ENCODE measurements around the gene PITPNM1. TPM values are rescaled to one million over a fixed set of nuclear protein-coding genes. Genes with fewer than 3 reads are reported as not detected.
"Not testable (repeated sequence)": the region's sequence is repeated elsewhere in the genome, so short reads cannot be mapped to it uniquely, and the experiment has no call there.

PITPNM1 gene
- 12.0 TPM for polyA plus RNA-seq (2012; ENCODE audit: missing spikeins)

DNA sequence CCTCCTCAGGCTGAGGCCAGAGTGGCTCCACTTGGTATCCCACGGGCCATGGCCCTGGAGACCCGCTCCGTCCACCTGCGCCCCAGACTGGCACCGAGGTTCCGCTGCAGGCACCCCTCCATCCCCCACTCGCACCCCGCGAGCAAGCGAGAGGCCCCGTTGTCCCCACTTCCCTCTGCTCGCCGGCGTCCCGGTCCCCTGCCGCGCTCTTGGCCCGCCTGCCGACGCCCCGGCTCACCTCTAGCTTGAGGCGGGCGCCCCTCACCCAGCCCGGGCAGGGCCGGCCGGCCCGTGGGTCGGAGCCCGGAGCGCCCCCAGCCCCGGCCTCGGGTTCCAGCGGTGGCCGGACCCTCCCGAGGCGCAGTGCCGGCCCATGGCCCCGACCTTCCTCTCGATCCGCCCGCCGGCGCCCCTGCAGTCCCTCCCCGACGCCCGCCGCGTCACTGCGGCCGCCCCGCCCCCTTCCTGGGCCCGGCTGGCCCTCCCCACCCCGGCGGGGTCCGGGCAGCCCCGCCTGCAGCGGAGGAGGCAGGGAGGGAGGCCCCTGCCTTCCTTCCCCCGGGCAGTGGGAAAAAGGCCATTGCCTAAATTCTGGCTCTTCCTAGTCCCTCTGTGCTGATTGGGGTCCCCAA, at the start of gene PITPNM1:
Gene PITPNM1 (minus strand): TSS at position 414 of the 632 bp plus-strand sequence. CDS start 1,183 bp downstream, outside the sequence.
- TF ChIP-seq POLR2A (IDR thresholded peaks at IDR 0.05; ENCODE audit: low read depth, low read length), result peak; percentile 23; the same call in 1 of the 2 replicates
- no peak for TF ChIP-seq TAF1 (IDR thresholded peaks at IDR 0.05; ENCODE audit: borderline replicate concordance, low read depth, low read length)
- no peak for TF ChIP-seq POLR2AphosphoS5 (IDR thresholded peaks at IDR 0.05; ENCODE audit: low read depth, low read length)
- FAIRE-seq (no peak), DNase-seq (ENCODE audit: insufficient read length) (peak; percentile 90)

DNA sequence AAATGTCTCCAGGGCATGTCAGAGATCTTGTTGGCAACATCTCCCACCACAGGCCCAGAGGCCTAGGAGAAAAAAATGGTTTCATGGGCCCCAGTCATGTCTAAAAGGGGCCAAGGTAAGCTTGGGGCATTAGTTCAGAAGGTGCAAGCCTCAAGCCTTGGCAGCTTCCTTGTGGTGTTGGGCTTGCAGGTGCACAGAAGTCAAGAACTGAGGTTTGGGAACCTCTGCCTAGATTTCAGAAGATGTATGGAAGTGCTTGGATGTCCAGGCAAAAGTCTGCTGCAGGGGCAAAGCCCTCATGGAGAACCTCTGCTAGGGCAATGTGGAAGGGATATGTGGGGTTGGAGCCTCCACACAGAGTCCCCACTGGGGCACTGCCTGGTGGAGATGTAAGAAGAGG, 46.5 kb upstream of the PITPNM1 start:
- FAIRE-seq; DNase-seq (ENCODE audit: insufficient read length): not testable (repeated sequence)

GRCh38 chr11:67551127-67551526, 46.0 kb upstream of the PITPNM1 start:
- TF ChIP-seq POLR2A (IDR thresholded peaks at IDR 0.05; ENCODE audit: low read depth, low read length), result no peak
- DNase-seq (ENCODE audit: insufficient read length) (no peak), FAIRE-seq (no peak)

DNA sequence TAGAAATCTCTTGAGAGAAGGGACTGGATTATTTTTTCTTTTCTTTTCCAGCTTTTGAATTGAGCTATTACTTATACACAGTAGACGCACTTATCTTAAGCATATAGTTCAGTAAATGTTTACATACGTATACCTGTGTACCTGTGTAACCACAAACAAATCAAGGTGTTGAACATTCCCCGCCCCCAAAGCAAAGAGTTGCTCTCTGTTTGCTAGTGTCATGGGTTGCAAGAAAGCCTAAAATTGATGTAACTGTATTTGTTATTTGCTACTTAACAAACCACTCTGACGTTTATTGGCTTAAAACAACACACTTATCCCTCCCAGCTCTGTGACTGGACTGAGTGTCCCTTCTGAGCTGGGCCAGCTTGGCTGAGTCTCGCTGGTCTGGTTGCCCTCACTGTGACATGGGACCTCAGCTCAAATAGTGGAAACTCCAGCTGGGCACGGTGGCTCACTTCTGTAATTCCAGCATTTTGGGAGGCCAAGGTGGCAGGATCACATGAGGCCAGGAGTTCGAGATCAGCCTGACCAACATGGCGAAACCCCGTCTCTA, 43.5 kb upstream of the PITPNM1 start:
- no peak for FAIRE-seq
- DNase-seq (ENCODE audit: insufficient read length), result no peak
- TF ChIP-seq POLR2A (IDR thresholded peaks at IDR 0.05; ENCODE audit: low read depth, low read length) (no peak), TAF1 (IDR thresholded peaks at IDR 0.05; ENCODE audit: borderline replicate concordance, low read depth, low read length) (no peak), POLR2AphosphoS5 (IDR thresholded peaks at IDR 0.05; ENCODE audit: low read depth, low read length) (no peak)

DNA sequence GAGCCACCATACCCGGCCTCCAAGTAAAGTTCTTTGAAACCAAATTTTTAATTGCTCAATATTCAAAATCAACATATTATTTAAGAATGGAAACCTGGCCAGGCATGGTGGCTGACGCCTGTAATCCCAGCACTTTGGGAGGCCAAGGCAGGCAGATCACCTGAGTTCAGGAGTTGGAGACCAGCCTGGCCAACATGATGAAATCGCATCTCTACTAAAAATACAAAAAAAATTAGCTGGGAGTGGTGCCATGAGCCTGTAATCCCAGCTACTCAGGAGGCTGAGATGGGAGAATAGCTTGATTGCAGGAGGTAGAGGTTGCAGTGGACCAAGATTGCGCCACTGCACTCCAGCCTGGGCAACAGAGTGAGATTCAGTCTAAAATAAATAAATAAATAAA, 42.9 kb upstream of the PITPNM1 start:
- not testable (repeated sequence) for DNase-seq (ENCODE audit: insufficient read length); FAIRE-seq

GRCh38 chr11:67545280-67545679, 40.1 kb upstream of the PITPNM1 start:
- TF ChIP-seq POLR2A (IDR thresholded peaks at IDR 0.05; ENCODE audit: low read depth, low read length), result no peak
- no peak for TF ChIP-seq POLR2AphosphoS5 (IDR thresholded peaks at IDR 0.05; ENCODE audit: low read depth, low read length)
- TF ChIP-seq TAF1 (IDR thresholded peaks at IDR 0.05; ENCODE audit: borderline replicate concordance, low read depth, low read length), result no peak
- no peak for FAIRE-seq

DNA sequence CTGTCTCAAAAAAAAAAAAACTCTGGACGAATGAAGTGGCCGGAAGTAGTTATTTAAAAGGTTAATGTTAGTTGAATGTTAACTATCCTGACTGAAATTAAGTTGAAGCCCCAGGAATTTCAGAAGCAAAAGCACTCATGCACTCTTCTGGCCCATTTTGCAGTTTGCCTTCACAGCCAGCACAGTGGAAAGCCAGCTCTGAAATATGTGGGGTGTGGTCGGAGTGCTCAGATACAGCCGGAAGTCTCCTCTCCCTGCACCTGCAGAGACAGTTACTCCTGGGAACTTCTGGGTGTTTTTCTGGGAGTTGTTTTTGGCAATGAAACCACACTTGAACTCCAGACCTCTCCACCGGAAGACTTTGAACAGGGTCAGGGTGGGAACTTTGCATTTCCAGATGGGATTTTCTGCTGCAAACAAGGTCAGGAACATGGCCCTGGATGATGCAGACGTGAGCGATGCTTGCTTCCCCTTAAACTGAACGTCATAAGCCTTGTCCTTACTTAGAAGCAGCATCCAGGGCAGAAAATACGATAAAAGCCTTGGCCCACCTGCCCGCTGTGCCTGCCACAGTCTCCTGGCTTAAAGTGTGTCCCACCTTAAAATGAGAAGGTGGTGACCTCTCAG, 39.6 kb upstream of the PITPNM1 start:
- no peak for FAIRE-seq
- DNase-seq (ENCODE audit: insufficient read length), result no peak
- TF ChIP-seq POLR2AphosphoS5 (IDR thresholded peaks at IDR 0.05; ENCODE audit: low read depth, low read length), result no peak
- no peak for TF ChIP-seq POLR2A (IDR thresholded peaks at IDR 0.05; ENCODE audit: low read depth, low read length)
- no peak for TF ChIP-seq TAF1 (IDR thresholded peaks at IDR 0.05; ENCODE audit: borderline replicate concordance, low read depth, low read length)

More at GRCh38 chr11:67545280-67545679, 40.1 kb upstream of the PITPNM1 start:
- DNase-seq (ENCODE audit: insufficient read length), result no peak

GRCh38 chr11:67543585-67543984, 38.4 kb upstream of the PITPNM1 start:
- DNase-seq (ENCODE audit: insufficient read length) (no peak), FAIRE-seq (no peak)
- TF ChIP-seq TAF1 (IDR thresholded peaks at IDR 0.05; ENCODE audit: borderline replicate concordance, low read depth, low read length) (no peak), POLR2AphosphoS5 (IDR thresholded peaks at IDR 0.05; ENCODE audit: low read depth, low read length) (no peak), POLR2A (IDR thresholded peaks at IDR 0.05; ENCODE audit: low read depth, low read length) (no peak)

DNA sequence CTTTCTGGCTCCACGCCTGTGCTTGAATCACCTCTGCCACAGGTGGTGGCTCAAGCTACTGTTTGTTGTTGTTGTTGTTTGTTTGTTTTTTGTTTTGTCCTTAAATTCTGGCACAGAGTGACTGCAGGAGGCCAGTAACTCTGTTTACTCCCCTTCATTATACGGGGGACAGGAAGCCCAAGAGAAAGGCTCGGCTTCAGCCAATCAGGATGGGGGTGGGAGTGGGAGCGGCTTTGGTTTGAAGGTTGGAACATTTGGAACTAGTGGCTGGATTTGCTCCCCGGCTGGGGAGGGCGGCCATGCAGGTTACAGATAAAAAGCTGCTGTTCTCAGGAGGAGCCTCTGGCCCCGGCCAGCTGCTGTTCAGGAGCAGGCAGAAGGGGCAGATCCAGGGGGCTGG, 37.8 kb upstream of the PITPNM1 start:
- no peak for DNase-seq (ENCODE audit: insufficient read length)
- no peak for FAIRE-seq
- TF ChIP-seq POLR2AphosphoS5 (IDR thresholded peaks at IDR 0.05; ENCODE audit: low read depth, low read length), result no peak
- TF ChIP-seq POLR2A (IDR thresholded peaks at IDR 0.05; ENCODE audit: low read depth, low read length), result no peak
- no peak for TF ChIP-seq TAF1 (IDR thresholded peaks at IDR 0.05; ENCODE audit: borderline replicate concordance, low read depth, low read length)

DNA sequence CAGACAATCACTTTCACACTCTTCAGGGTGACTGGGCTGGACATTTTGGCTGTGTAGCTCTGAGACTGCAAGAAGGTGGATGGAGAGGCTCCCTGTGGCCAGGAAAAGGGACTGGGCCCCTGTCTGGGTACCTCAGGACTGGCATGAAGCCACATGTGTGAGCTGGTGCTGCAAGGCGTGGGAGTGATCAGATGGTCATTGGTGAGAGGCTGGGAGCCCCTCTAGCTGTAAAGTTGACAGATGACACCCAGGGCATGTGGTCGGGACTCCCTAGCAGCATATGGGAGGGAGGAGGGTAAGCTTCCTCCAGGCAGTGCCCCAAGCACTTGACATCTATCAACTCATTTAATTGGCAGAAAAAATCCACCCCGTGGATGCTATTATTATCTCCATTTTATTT, 37.0 kb upstream of the PITPNM1 start:
- TF ChIP-seq POLR2AphosphoS5 (IDR thresholded peaks at IDR 0.05; ENCODE audit: low read depth, low read length) (no peak), POLR2A (IDR thresholded peaks at IDR 0.05; ENCODE audit: low read depth, low read length) (no peak), TAF1 (IDR thresholded peaks at IDR 0.05; ENCODE audit: borderline replicate concordance, low read depth, low read length) (no peak)
- no peak for FAIRE-seq
- no peak for DNase-seq (ENCODE audit: insufficient read length)

GRCh38 chr11:67541198-67541597, 36.0 kb upstream of the PITPNM1 start:
- DNase-seq (ENCODE audit: insufficient read length), result no peak
- FAIRE-seq, result no peak
- TF ChIP-seq TAF1 (IDR thresholded peaks at IDR 0.05; ENCODE audit: borderline replicate concordance, low read depth, low read length) (no peak), POLR2A (IDR thresholded peaks at IDR 0.05; ENCODE audit: low read depth, low read length) (no peak), POLR2AphosphoS5 (IDR thresholded peaks at IDR 0.05; ENCODE audit: low read depth, low read length) (no peak)

DNA sequence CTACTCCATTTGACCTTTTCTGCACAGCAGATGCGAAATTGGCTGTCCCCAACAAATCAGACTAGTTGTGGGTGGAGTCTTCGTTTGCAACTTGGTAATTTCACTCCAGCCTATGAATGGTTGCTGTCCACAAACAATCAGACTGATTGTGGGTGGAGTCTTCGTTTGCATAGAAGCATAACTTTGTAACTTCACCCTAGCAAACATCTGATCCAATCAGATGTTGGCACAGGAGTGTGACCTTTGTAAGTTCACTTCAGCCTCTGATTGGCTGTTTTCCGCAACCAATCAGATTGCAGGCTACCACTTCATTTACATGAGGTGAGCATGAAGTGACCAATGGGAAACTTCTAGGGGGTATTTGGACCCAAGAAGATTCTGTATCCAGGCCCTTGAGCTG, 34.4 kb upstream of the PITPNM1 start:
- no peak for DNase-seq (ENCODE audit: insufficient read length)
- TF ChIP-seq TAF1 (IDR thresholded peaks at IDR 0.05; ENCODE audit: borderline replicate concordance, low read depth, low read length) (no peak), POLR2AphosphoS5 (IDR thresholded peaks at IDR 0.05; ENCODE audit: low read depth, low read length) (no peak), POLR2A (IDR thresholded peaks at IDR 0.05; ENCODE audit: low read depth, low read length) (no peak)
- no peak for FAIRE-seq

Measured in GM12892 (cell line).